ENCODE data around the gene RPL36. TPM values are rescaled to one million over a fixed set of nuclear protein-coding genes. Genes with fewer than 3 reads are reported as not detected.

Gene RPL36
- total and polyA plus RNA-seq, 9 of the 15 experiments (the other 6 are each of a cell fraction or from before 2014, with no cell fraction given) = 350 to 3,412 (median 1,507) TPM

GRCh38 chr19:5686647-5687359 is 3.3 kb upstream of the RPL36 start (continued):
- TF ChIP-seq FIP1L1 (IDR thresholded peaks at IDR 0.05; ENCODE audit: low read depth, low read length, poor library complexity, severe bottlenecking) = peak; percentile 91
- no peak; the same call in 1 of the 2 replicates for TF ChIP-seq ZBTB1 (CRISPR knock-in tag; IDR thresholded peaks at IDR 0.05; ENCODE audit: borderline replicate concordance, low read depth)
- 0 out of 2 replicates have a peak, but pooled peaks have one; percentile 19 for TF ChIP-seq PBX2 (CRISPR knock-in tag; IDR thresholded peaks at IDR 0.05; ENCODE audit: low read depth)
- TF ChIP-seq PBX2 (tag; conservative IDR thresholded peaks at IDR 0.05; ENCODE audit: low read depth) = no peak
- no peak for TF ChIP-seq MED1 (CRISPR knock-in tag; IDR thresholded peaks at IDR 0.05; ENCODE audit: borderline replicate concordance)
- peak; percentile 56 to 58 for TF ChIP-seq NRF1 (conservative IDR thresholded peaks at IDR 0.05 in 1 of 2, IDR thresholded peaks at IDR 0.05 in 1 of 2)
- TF ChIP-seq RB1 (IDR thresholded peaks at IDR 0.05; ENCODE audit: low read depth) = peak; percentile 47; the same call in 1 of the 2 replicates
- TF ChIP-seq FOXK2 (conservative IDR thresholded peaks at IDR 0.05 in 1 of 2, IDR thresholded peaks at IDR 0.05 in 1 of 2; ENCODE audit: low read depth in 2 of 2) = no peak
- TF ChIP-seq ERF (CRISPR knock-in tag; IDR thresholded peaks at IDR 0.05) = 0 out of 2 replicates have a peak, but pooled peaks have one; percentile 42
- TF ChIP-seq RBFOX2 (IDR thresholded peaks at IDR 0.05; ENCODE audit: low read depth, low read length) = peak; percentile 66
- peak; percentile 68; the same call in 1 of the 2 replicates for TF ChIP-seq TFAP4 (CRISPR knock-in tag; IDR thresholded peaks at IDR 0.05; ENCODE audit: borderline replicate concordance)
- TF ChIP-seq EP400 (IDR thresholded peaks at IDR 0.05) = peak; percentile 41; the same call in 1 of the 2 replicates
- peak; percentile 25 to 89 for TF ChIP-seq E2F6 (IDR thresholded peaks at IDR 0.05; ENCODE audit: borderline replicate concordance in 1 of 2, extremely low read depth in 1 of 2, insufficient read depth in 1 of 2, insufficient read length in 1 of 2, low read depth in 1 of 2, low read length in 1 of 2, poor library complexity in 1 of 2, severe bottlenecking in 1 of 2)
- no peak for TF ChIP-seq RBM17 (IDR thresholded peaks at IDR 0.05; ENCODE audit: borderline replicate concordance, low read depth, low read length)
- TF ChIP-seq ZBTB9 (CRISPR knock-in tag; IDR thresholded peaks at IDR 0.05) = peak; percentile 52; the same call in 1 of the 2 replicates
- TF ChIP-seq THRB (CRISPR knock-in tag; conservative IDR thresholded peaks at IDR 0.05) = no peak

Measured in K562 (cell line).